ENCODE measurements around the gene ST7L.

Gene ST7L

GRCh38 chr1:112614460-112615065 is 4.4 kb downstream of the ST7L start:
- FAIRE-seq: peak; percentile 26

GRCh38 chr1:112605633-112606327 is 13.2 kb downstream of the ST7L start:
- no peak for FAIRE-seq

- no peak for FAIRE-seq
Measured at GRCh38 chr1:112603541-112603940, 15.4 kb downstream of the ST7L start.

GRCh38 chr1:112603012-112603411 is 15.9 kb downstream of the ST7L start:
- FAIRE-seq: no peak

GRCh38 chr1:112599477-112599876 is 19.5 kb downstream of the ST7L start:
- FAIRE-seq: no peak

- FAIRE-seq: no peak
Measured at GRCh38 chr1:112594208-112594876, 24.6 kb downstream of the ST7L start.

GRCh38 chr1:112589766-112590165 is 29.2 kb downstream of the ST7L start:
- no peak for FAIRE-seq

GRCh38 chr1:112583366-112583765 is 35.6 kb downstream of the ST7L start:
- no peak for FAIRE-seq

GRCh38 chr1:112581586-112582192 is 37.3 kb downstream of the ST7L start:
- no peak for FAIRE-seq

- FAIRE-seq: no peak
Measured at GRCh38 chr1:112579801-112580510, 39.0 kb downstream of the ST7L start.

- FAIRE-seq: no peak
Measured at GRCh38 chr1:112576240-112576639, 42.7 kb downstream of the ST7L start.

GRCh38 chr1:112575154-112575804 is 43.7 kb downstream of the ST7L start:
- no peak for FAIRE-seq

- FAIRE-seq: no peak
Measured at GRCh38 chr1:112565800-112566199, 53.1 kb downstream of the ST7L start.

GRCh38 chr1:112564081-112564480 is 54.9 kb downstream of the ST7L start:
- no peak for FAIRE-seq

GRCh38 chr1:112563341-112563740 is 55.6 kb downstream of the ST7L start:
- FAIRE-seq: no peak

GRCh38 chr1:112558634-112559033 is 60.3 kb downstream of the ST7L start:
- no peak for FAIRE-seq

GRCh38 chr1:112557385-112557784 is 61.6 kb downstream of the ST7L start:
- FAIRE-seq: no peak

- FAIRE-seq: no peak
Measured at GRCh38 chr1:112554411-112554810, 64.5 kb downstream of the ST7L start.

GRCh38 chr1:112549590-112549989 is 69.4 kb downstream of the ST7L start:
- no peak for FAIRE-seq

- no peak for FAIRE-seq
Measured at GRCh38 chr1:112548547-112548946, 70.4 kb downstream of the ST7L start.

GRCh38 chr1:112546076-112546475 is 72.9 kb downstream of the ST7L start:
- no peak for FAIRE-seq

- FAIRE-seq: no peak
Measured at GRCh38 chr1:112544751-112545150, 74.2 kb downstream of the ST7L start.
